Lower lobe of right lung (tissue), 2 donors: ENCODE results near the gene SOX5. TPM values are rescaled to one million over a fixed set of nuclear protein-coding genes. Genes with fewer than 3 reads are reported as not detected.

Experiments used
- ATAC-seq, 2 donors: fragments of 200-7000 bp; cut with Tn5 transposase; one replicate each; pipeline ENCODE4 v1.9.1; 2020 to 2022; ENCODE audit warnings: mild to moderate bottlenecking in 2 of 2, moderate library complexity in 2 of 2
- DNase-seq: peaks from one replicate; pipeline ENCODE4 v3.0.0-alpha.2; 2020
- H3K27ac ChIP-seq: fragments of 200-600 bp; one replicate; pipeline ENCODE4 v1.8.0; 2022
- H3K27me3 ChIP-seq: fragments of 200-600 bp; one replicate; pipeline ENCODE4 v1.8.0; 2022; ENCODE audit warnings: low read depth
- H3K36me3 ChIP-seq: fragments of 200-600 bp; one replicate; pipeline ENCODE4 v1.8.0; 2022; ENCODE audit warnings: mild to moderate bottlenecking
- H3K4me1 ChIP-seq: fragments of 200-600 bp; one replicate; pipeline ENCODE4 v1.8.0; 2022
- H3K4me3 ChIP-seq: fragments of 200-600 bp; one replicate; pipeline ENCODE4 v1.8.0; 2022; ENCODE audit warnings: mild to moderate bottlenecking
- H3K9me3 ChIP-seq: fragments of 200-600 bp; one replicate; pipeline ENCODE4 v1.8.0; 2022
- CTCF ChIP-seq: fragments of 200-600 bp; IDR thresholded peaks from one replicate; pipeline ENCODE4 v1.8.0; 2022; ENCODE audit warnings: antibody characterized with exemption, mild to moderate bottlenecking
- intact Hi-C: fragments of 100-400 bp; cut with DNase I; formaldehyde crosslinking; loops from one replicate; pipeline ENCODE4 v1.11.0; 2022
- total RNA-seq: library from RNA; stranded (reverse); fragmentation: NEBNext Ultra II Directional; extraction: Animal tissue kit (Norgen Biotek cat#: 25700); gene quantifications from one replicate; pipeline ENCODE4 v1.2.1, GENCODE V29; 2021
- donor health status: DM: no; HTN: yes; CAD: no; lungs with severe emphysema.

Gene SOX5
- total RNA-seq, 1 donor from 2014 or later = 14.0 TPM

- Histone ChIP-seq H3K4me1 (no peaks in the 10 kb centered on the region), H3K4me3 (no peak overlapping the region), H3K27ac (no peak overlapping the region), H3K27me3 (no peaks in the 10 kb centered on the region), H3K36me3 (no peaks in the 10 kb centered on the region), H3K9me3 (no peaks in the 10 kb centered on the region)
- intact Hi-C loops = no loop called here
- no peak for TF ChIP-seq CTCF
- DNase-seq (no peak), ATAC-seq (peak in 1 of 2 donors; percentile 48)
Observed at GRCh38 chr12:23504641-23505399, 444.6 kb downstream of the SOX5 start.

GRCh38 chr12:23504043-23504442 lies 445.4 kb downstream of the SOX5 start:
- Histone ChIP-seq H3K27ac (no peak overlapping the region), H3K36me3 (no peaks in the 10 kb centered on the region), H3K9me3 (no peaks in the 10 kb centered on the region), H3K4me1 (no peaks in the 10 kb centered on the region), H3K4me3 (no peak overlapping the region), H3K27me3 (no peaks in the 10 kb centered on the region)
- ATAC-seq (no peak), DNase-seq (no peak)
- intact Hi-C loops = no loop called here
- TF ChIP-seq CTCF = no peak

DNA sequence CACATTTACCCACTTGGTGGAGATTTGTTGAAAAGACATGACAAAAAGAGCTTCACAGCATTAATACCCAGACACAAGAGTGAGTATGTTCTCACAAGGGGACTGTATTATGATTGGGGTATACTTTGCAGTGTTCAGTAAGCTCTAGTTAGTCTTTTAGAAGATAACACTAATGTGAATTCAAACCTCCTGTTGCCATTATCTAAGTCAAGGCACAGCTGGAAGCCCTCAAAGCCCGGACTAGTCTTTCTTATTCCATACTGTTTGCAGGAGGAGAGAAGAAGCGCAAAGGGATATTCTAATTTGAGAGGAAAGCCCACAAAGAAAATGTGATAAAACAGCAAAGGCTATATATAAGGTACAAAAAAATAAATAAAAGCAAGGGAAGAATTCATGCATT lies 445.9 kb downstream of the SOX5 start:
- intact Hi-C loops = no loop called here
- no peaks in the 10 kb centered on the region for H3K36me3 ChIP-seq
- H3K4me1 ChIP-seq = no peaks in the 10 kb centered on the region
- peaks cover 3% of the 10 kb centered on the region for H3K9me3 ChIP-seq
- no peak for TF ChIP-seq CTCF
- H3K4me3 ChIP-seq = no peak overlapping the region
- no peak for DNase-seq
- no peak overlapping the region for H3K27ac ChIP-seq
- no peaks in the 10 kb centered on the region for H3K27me3 ChIP-seq
- no peak for ATAC-seq

GRCh38 chr12:23502259-23502658 lies 447.2 kb downstream of the SOX5 start:
- no peak for TF ChIP-seq CTCF
- intact Hi-C loops = no loop called here

GRCh38 chr12:23495472-23495871 lies 454.0 kb downstream of the SOX5 start:
- DNase-seq (no peak), ATAC-seq (no peak)
- no peak overlapping the region for H3K4me3 ChIP-seq
- H3K9me3 ChIP-seq = peaks cover 6% of the 10 kb centered on the region
- no peaks in the 10 kb centered on the region for H3K27me3 ChIP-seq
- intact Hi-C loops = no loop called here
- TF ChIP-seq CTCF = no peak
- no peaks in the 10 kb centered on the region for H3K4me1 ChIP-seq
- no peak overlapping the region for H3K27ac ChIP-seq
- no peaks in the 10 kb centered on the region for H3K36me3 ChIP-seq

More at GRCh38 chr12:23502259-23502658, 447.2 kb downstream of the SOX5 start:
- H3K4me3 ChIP-seq = no peak overlapping the region
- H3K4me1 ChIP-seq = no peaks in the 10 kb centered on the region
- DNase-seq (no peak), ATAC-seq (no peak)
- H3K9me3 ChIP-seq = peaks cover 6% of the 10 kb centered on the region
- H3K27me3 ChIP-seq = no peaks in the 10 kb centered on the region
- H3K36me3 ChIP-seq = no peaks in the 10 kb centered on the region
- no peak overlapping the region for H3K27ac ChIP-seq
